SU-DHL-6 (cell line): ENCODE data around the gene ARHGAP30.

Source experiments
- H2AFZ ChIP-seq: fragments of 200-600 bp; sonication (generic); 2 replicates; pipeline ENCODE4 v1.6.1; 2014; ENCODE audit warnings: low read depth, mild to moderate bottlenecking, moderate library complexity, mixed read lengths, antibody characterized with exemption, low read length; ENCODE audit not compliant: severe bottlenecking
- H3F3A ChIP-seq: fragments of 200-600 bp; shearing (Covaris generic); 2 replicates; pipeline ENCODE4 v1.6.0; 2016; ENCODE audit warnings: antibody characterized with exemption, mild to moderate bottlenecking; ENCODE audit not compliant: insufficient read depth
- H3K27ac ChIP-seq: fragments of 200-600 bp; sonication (generic); 2 replicates; pipeline ENCODE4 v1.5.1; 2016; ENCODE audit warnings: low read depth, mild to moderate bottlenecking, low read length, moderate library complexity, mixed read lengths
- H3K27me3 ChIP-seq: fragments of 200-600 bp; sonication (generic), shearing (Covaris generic); 2 replicates; pipeline ENCODE4 v1.6.0; 2014; ENCODE audit warnings: mild to moderate bottlenecking, low read length
- H3K36me3 ChIP-seq: fragments of 200-600 bp; sonication (generic); 2 replicates; pipeline ENCODE4 v1.6.1; 2014; ENCODE audit warnings: mild to moderate bottlenecking, low read length, mixed read lengths
- H3K4me2 ChIP-seq: fragments of 300-600, 200-600 bp; shearing (Covaris generic), sonication (generic); 2 replicates; pipeline ENCODE4 v1.6.0; 2014; ENCODE audit warnings: low read length, low read depth, mild to moderate bottlenecking; ENCODE audit not compliant: poor library complexity, severe bottlenecking
- H3K4me3 ChIP-seq: fragments of 200-600 bp; sonication (generic); 2 replicates; pipeline ENCODE4 v1.5.1; 2014; ENCODE audit warnings: antibody characterized with exemption, low read length, mild to moderate bottlenecking, mixed read lengths; ENCODE audit not compliant: insufficient read depth, poor library complexity, severe bottlenecking
- H3K79me2 ChIP-seq: fragments of 200-600 bp; sonication (generic); 2 replicates; pipeline ENCODE4 v1.6.1; 2014; ENCODE audit warnings: mild to moderate bottlenecking, low read length, moderate library complexity; ENCODE audit not compliant: insufficient read depth
- H3K9ac ChIP-seq: fragments of 200-600 bp; sonication (generic); 2 replicates; pipeline ENCODE4 v1.7.0; 2014; ENCODE audit warnings: mild to moderate bottlenecking, low read length
- H3K9me2 ChIP-seq: fragments of 200-600 bp; sonication (generic); replicated peaks from 2 replicates; pipeline ENCODE4 v1.6.1; 2014; ENCODE audit warnings: low read length; ENCODE audit not compliant: insufficient read depth
- H3K9me3 ChIP-seq: fragments of 200-600 bp; sonication (generic); 2 replicates; pipeline ENCODE4 v1.6.1; 2014; ENCODE audit warnings: low read length, mixed read lengths; ENCODE audit not compliant: insufficient read depth
- H4K20me1 ChIP-seq: fragments of 200-600 bp; sonication (generic); 2 replicates; pipeline ENCODE4 v1.6.1; 2014; ENCODE audit warnings: low read depth, mild to moderate bottlenecking, antibody characterized with exemption, low read length, moderate library complexity, mixed read lengths
- EZH2phosphoT487 ChIP-seq: fragments of 200-600 bp; sonication (generic), shearing (Covaris generic); conservative IDR thresholded peaks from 2 replicates; pipeline ENCODE4 v1.6.1; 2018; ENCODE audit warnings: mild to moderate bottlenecking, antibody characterized with exemption, low read length, moderate library complexity, mixed read lengths
- TF ChIP-seq, protein P1 (sequence below): fragments of 200-600 bp; sonication (generic); IDR thresholded peaks from one replicate; pipeline ENCODE4 v1.5.1; 2017; ENCODE audit warnings: antibody characterized with exemption, mild to moderate bottlenecking, low read length, moderate library complexity; ENCODE audit not compliant: insufficient read depth, poor library complexity, severe bottlenecking

The ARHGAP30 gene

GRCh38 chr1:161054232-161054631 is 15.5 kb downstream of the ARHGAP30 start:
- H3K9me2 ChIP-seq, result no peaks in the 10 kb centered on the region
- H3K79me2 ChIP-seq, result no peaks in the 10 kb centered on the region
- no peak overlapping the region for H3K9ac ChIP-seq
- H3K36me3 ChIP-seq, result no peaks in the 10 kb centered on the region; the same call in 1 of the 2 replicates
- no peak overlapping the region for H3K4me3 ChIP-seq
- H2AFZ ChIP-seq, result no peak overlapping the region
- no peaks in the 10 kb centered on the region for H3K9me3 ChIP-seq
- TF ChIP-seq EZH2phosphoT487, result no peak
- TF ChIP-seq, protein P1, sequence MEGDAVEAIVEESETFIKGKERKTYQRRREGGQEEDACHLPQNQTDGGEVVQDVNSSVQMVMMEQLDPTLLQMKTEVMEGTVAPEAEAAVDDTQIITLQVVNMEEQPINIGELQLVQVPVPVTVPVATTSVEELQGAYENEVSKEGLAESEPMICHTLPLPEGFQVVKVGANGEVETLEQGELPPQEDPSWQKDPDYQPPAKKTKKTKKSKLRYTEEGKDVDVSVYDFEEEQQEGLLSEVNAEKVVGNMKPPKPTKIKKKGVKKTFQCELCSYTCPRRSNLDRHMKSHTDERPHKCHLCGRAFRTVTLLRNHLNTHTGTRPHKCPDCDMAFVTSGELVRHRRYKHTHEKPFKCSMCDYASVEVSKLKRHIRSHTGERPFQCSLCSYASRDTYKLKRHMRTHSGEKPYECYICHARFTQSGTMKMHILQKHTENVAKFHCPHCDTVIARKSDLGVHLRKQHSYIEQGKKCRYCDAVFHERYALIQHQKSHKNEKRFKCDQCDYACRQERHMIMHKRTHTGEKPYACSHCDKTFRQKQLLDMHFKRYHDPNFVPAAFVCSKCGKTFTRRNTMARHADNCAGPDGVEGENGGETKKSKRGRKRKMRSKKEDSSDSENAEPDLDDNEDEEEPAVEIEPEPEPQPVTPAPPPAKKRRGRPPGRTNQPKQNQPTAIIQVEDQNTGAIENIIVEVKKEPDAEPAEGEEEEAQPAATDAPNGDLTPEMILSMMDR, result no peak
- H3K27me3 ChIP-seq, result no peaks in the 10 kb centered on the region
- H4K20me1 ChIP-seq, result no peaks in the 10 kb centered on the region
- no peaks in the 10 kb centered on the region for H3F3A ChIP-seq
- H3K4me2 ChIP-seq, result no peak overlapping the region
- no peak overlapping the region for H3K27ac ChIP-seq

GRCh38 chr1:161052899-161053298 is 16.8 kb downstream of the ARHGAP30 start:
- no peak overlapping the region for H3K4me2 ChIP-seq
- no peak overlapping the region for H2AFZ ChIP-seq
- no peaks in the 10 kb centered on the region for H4K20me1 ChIP-seq
- H3K27ac ChIP-seq, result no peak overlapping the region
- TF ChIP-seq EZH2phosphoT487, result no peak
- TF ChIP-seq, protein P1, result no peak
- no peaks in the 10 kb centered on the region; the same call in 1 of the 2 replicates for H3K36me3 ChIP-seq
- H3K27me3 ChIP-seq, result no peaks in the 10 kb centered on the region
- H3F3A ChIP-seq, result 0 out of 2 replicates have a peak, but pooled peaks cover 6% of the 10 kb centered on the region
- no peaks in the 10 kb centered on the region for H3K9me3 ChIP-seq
- no peak overlapping the region for H3K9ac ChIP-seq
- H3K9me2 ChIP-seq, result no peaks in the 10 kb centered on the region
- H3K79me2 ChIP-seq, result no peaks in the 10 kb centered on the region
- no peak overlapping the region for H3K4me3 ChIP-seq

GRCh38 chr1:161051219-161051618 is 18.5 kb downstream of the ARHGAP30 start:
- Histone ChIP-seq H3K4me2 (no peak overlapping the region), H3K27ac (no peak overlapping the region), H3K4me3 (no peak overlapping the region), H3K9ac (no peak overlapping the region), H3K27me3 (no peaks in the 10 kb centered on the region), H3F3A (peaks cover 21% of the 10 kb centered on the region), H3K9me3 (no peaks in the 10 kb centered on the region), H3K9me2 (no peaks in the 10 kb centered on the region), H2AFZ (no peak overlapping the region), H3K36me3 (no peaks in the 10 kb centered on the region; the same call in 1 of the 2 replicates), H4K20me1 (no peaks in the 10 kb centered on the region), H3K79me2 (no peaks in the 10 kb centered on the region)
- no peak for TF ChIP-seq EZH2phosphoT487
- TF ChIP-seq, protein P1, result no peak
